AG10803 (cell line): Measurements from ENCODE around the gene RARRES1.

Experiments
- DNase-seq: peaks from one replicate; pipeline ENCODE4 v3.0.0; 2010; ENCODE audit warnings: low read depth
- H3K4me3 ChIP-seq: 2 replicates; pipeline ENCODE4 v1.5.1; 2011; ENCODE audit warnings: mild to moderate bottlenecking, low read length, control low read depth
- CTCF ChIP-seq: conservative IDR thresholded peaks from 2 replicates; pipeline ENCODE4 v1.5.1; 2011; ENCODE audit warnings: mild to moderate bottlenecking, low read length, control low read depth, inconsistent platforms

Gene RARRES1

GRCh38 chr3:158750016-158750415 is 17.8 kb upstream of the RARRES1 start:
- TF ChIP-seq CTCF = no peak
- no peak for DNase-seq
- no peak overlapping the region for H3K4me3 ChIP-seq

DNA sequence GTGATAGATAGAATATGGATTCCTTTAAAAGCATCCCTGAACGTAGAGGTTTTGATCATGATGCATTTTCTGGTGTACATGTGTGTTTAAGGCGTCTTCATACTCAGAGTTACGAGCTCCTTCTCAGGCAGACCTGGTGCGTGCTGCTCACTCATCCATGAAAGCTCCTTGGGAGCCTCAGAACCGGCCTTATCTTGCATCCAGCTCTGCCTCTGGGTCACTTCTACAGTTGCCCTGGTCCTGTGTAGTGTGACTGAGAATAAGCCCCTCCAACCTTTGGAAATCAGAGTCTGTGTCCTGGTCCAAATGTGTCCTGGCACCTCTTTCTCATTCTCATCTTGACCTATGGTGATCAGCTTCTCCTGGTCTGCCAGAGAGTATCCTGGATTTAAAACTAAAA is 17.3 kb upstream of the RARRES1 start:
- DNase-seq = no peak
- TF ChIP-seq CTCF = no peak
- no peak overlapping the region for H3K4me3 ChIP-seq

- DNase-seq = no peak
- no peak overlapping the region for H3K4me3 ChIP-seq
- TF ChIP-seq CTCF = no peak
These were observed 16.1 kb upstream of the RARRES1 start for GRCh38 chr3:158748237-158748828.

GRCh38 chr3:158747417-158747816 is 15.2 kb upstream of the RARRES1 start:
- H3K4me3 ChIP-seq = no peak overlapping the region
- no peak for TF ChIP-seq CTCF
- no peak for DNase-seq

DNA sequence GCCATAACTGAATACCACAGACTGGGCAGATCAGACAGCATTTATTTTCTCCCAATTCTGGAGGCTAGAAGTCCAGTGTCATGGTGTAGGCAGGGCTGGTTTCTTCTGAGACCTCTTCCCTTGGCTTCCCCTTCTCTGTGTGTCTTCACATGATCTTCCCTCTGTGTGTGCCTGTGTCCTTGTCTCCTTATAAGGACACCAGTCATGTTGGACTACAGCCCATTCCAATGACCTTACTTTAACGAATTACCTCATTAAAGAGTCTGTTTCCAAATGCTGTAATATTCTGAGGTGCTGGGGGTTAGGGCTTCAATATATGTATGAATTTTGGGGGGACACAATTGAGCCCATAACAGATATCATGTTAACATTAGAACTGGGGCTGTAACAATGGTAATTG is 13.3 kb upstream of the RARRES1 start:
- no peak for DNase-seq
- H3K4me3 ChIP-seq = no peak overlapping the region
- no peak for TF ChIP-seq CTCF

- DNase-seq = no peak
- no peak for TF ChIP-seq CTCF
- no peak overlapping the region for H3K4me3 ChIP-seq
These were observed 12.5 kb upstream of the RARRES1 start for GRCh38 chr3:158744567-158745288.
